PFSK-1 (cell line): Measurements from ENCODE around the gene MSL1.

Experiments
- POLR2AphosphoS5 ChIP-seq: IDR thresholded peaks from 2 replicates; pipeline ENCODE4 v1.6.1; 2012; ENCODE audit warnings: low read depth, mild to moderate bottlenecking, control low read depth, low read length, moderate library complexity
- SIN3A ChIP-seq: IDR thresholded peaks from 2 replicates; pipeline ENCODE4 v1.6.1; 2012; ENCODE audit warnings: mild to moderate bottlenecking, low read length, moderate library complexity, borderline replicate concordance; ENCODE audit not compliant: insufficient read depth
- TAF1 ChIP-seq: IDR thresholded peaks from 2 replicates; pipeline ENCODE4 v1.6.1; 2012; ENCODE audit warnings: low read length, control low read depth, borderline replicate concordance; ENCODE audit not compliant: insufficient read depth
- TF ChIP-seq, protein P1 (sequence below), 2 experiments: IDR thresholded peaks; 2 replicates each; pipeline versions ENCODE4 v1.6.1 to v1.8.0; 2011 to 2012; ENCODE audit warnings: low read depth in 2 of 2, low read length in 2 of 2, control low read depth in 1 of 2, inconsistent platforms in 1 of 2, mild to moderate bottlenecking in 1 of 2, moderate library complexity in 1 of 2; ENCODE audit not compliant: insufficient read depth in 1 of 2

DNA sequence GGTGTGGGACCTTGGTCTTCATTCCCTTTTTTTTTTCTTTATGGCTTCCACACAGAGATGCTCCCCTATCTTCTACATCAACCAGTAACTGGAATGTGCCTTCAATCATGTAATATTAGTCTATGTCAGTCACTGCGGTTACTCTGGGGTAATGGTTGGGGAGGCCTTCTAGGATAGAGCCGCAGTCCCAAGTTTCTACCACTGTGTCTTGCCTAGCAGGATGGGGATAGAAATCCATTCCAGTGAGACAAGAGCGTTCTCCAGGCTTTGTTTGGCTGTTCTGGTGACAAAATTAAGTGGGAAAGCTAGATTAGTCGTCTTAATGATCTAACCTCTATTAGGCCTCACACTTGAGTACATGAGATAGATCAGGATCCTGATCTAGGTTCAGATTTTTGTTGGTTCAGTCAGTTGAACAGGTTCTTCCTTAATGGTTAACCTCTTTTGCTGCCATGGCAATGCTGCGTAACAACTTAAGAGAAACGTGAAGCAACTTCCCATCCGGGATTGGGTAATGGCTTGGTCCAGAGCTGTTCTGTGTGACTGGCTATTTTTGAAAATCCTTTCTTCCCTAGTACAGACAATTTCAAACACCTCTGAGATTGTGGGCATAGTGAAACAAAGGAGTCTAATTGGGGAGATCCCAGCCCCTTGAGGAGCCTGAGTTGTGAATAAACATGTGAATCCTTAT is 8.7 kb downstream of the MSL1 start:
- TF ChIP-seq TAF1 (no peak), POLR2AphosphoS5 (no peak), SIN3A (no peak)
- TF ChIP-seq, protein P1, sequence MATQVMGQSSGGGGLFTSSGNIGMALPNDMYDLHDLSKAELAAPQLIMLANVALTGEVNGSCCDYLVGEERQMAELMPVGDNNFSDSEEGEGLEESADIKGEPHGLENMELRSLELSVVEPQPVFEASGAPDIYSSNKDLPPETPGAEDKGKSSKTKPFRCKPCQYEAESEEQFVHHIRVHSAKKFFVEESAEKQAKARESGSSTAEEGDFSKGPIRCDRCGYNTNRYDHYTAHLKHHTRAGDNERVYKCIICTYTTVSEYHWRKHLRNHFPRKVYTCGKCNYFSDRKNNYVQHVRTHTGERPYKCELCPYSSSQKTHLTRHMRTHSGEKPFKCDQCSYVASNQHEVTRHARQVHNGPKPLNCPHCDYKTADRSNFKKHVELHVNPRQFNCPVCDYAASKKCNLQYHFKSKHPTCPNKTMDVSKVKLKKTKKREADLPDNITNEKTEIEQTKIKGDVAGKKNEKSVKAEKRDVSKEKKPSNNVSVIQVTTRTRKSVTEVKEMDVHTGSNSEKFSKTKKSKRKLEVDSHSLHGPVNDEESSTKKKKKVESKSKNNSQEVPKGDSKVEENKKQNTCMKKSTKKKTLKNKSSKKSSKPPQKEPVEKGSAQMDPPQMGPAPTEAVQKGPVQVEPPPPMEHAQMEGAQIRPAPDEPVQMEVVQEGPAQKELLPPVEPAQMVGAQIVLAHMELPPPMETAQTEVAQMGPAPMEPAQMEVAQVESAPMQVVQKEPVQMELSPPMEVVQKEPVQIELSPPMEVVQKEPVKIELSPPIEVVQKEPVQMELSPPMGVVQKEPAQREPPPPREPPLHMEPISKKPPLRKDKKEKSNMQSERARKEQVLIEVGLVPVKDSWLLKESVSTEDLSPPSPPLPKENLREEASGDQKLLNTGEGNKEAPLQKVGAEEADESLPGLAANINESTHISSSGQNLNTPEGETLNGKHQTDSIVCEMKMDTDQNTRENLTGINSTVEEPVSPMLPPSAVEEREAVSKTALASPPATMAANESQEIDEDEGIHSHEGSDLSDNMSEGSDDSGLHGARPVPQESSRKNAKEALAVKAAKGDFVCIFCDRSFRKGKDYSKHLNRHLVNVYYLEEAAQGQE (IDR thresholded peaks at IDR 0.05; ENCODE audit: insufficient read depth in 1 of 2, low read depth in 2 of 2, low read length in 2 of 2) = no peak
